Activated CD4-positive, alpha-beta T cell treated with anti-CD3 and anti-CD28 coated beads, Interleukin-2, amount 50 U/mL, for 48 hours (primary cell): ENCODE data around the gene SNAI3.
A peak's percentile ranks its signal among the peaks of the same experiment; 100 is the strongest.
"Not testable (repeated sequence)": the region's sequence is repeated elsewhere in the genome, so short reads cannot be mapped to it uniquely, and the experiment has no call there.

Experiments used
- DNase-seq, 2 experiments: peaks; one replicate each; pipeline ENCODE4 v3.0.0-alpha.2; 2020

The SNAI3 gene

GRCh38 chr16:88690341-88691128 is 4.2 kb upstream of the SNAI3 start:
- no peak for DNase-seq

GRCh38 chr16:88688013-88688778 is 1.9 kb upstream of the SNAI3 start:
- DNase-seq = no peak

GRCh38 chr16:88687676-88688012 is 1.3 kb upstream of the SNAI3 start:
- DNase-seq = no peak

DNA sequence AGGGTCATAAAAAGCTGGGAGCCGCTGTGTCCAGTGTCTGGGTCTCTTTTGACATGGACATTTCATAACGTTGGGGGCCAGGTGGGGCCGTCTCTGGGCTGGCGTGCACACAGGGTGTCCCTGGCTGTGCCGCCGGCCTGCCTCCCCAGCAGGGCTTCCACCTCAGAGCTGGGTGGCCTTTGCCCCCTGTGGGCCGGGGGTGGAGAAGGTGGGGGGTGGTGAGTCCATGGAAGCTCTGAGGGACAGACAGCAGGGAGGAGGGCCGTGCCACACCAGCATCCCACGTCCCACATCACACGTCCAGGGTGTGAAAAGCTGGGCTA is 908 bp upstream of the SNAI3 start:
- DNase-seq = no peak

- peak; percentile 48 for DNase-seq
Measured at GRCh38 chr16:88686062-88686438, 257 bp downstream of the SNAI3 start.

GRCh38 chr16:88685156-88686061 is 898 bp downstream of the SNAI3 start:
- peak; percentile 75 to 78 for DNase-seq

- DNase-seq = no peak
Measured at GRCh38 chr16:88684569-88685155, 1.6 kb downstream of the SNAI3 start.

DNA sequence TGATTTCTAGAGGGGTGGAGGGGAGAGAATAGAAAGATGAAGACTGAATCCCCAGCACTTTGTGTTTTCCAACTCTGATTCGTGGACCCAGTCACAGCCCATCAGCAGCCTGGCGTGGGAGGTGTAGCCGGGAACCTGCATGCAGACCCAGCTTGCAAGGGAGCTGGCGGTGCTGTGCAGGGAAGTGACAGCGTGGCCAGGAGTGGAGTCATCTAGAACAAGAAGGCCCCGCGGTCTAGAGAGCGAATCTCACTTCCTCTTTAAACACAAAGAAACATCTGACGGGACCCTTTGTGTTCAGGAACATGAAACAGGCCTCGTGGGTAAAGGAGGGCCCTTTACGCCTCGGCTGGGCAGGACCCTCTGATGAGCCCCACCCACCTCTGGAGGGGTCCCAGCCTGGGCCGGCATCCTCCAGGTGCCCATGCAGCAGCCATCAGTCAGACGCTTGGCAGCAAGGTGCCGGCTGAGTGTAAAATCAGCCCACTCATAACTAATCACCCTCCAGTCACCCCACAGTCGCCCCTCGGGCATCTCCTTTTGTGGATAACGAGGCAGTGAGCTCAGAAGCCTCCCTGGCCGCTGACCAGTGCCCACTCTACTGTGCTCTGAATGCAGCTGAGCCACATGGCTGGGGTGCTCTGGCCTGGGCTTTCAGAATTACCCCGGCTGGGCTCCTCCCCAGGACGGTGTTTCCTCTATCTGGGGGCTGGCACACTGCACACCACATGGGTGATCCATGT is 4.4 kb downstream of the SNAI3 start:
- peak; percentile 78 to 82 for DNase-seq

DNA sequence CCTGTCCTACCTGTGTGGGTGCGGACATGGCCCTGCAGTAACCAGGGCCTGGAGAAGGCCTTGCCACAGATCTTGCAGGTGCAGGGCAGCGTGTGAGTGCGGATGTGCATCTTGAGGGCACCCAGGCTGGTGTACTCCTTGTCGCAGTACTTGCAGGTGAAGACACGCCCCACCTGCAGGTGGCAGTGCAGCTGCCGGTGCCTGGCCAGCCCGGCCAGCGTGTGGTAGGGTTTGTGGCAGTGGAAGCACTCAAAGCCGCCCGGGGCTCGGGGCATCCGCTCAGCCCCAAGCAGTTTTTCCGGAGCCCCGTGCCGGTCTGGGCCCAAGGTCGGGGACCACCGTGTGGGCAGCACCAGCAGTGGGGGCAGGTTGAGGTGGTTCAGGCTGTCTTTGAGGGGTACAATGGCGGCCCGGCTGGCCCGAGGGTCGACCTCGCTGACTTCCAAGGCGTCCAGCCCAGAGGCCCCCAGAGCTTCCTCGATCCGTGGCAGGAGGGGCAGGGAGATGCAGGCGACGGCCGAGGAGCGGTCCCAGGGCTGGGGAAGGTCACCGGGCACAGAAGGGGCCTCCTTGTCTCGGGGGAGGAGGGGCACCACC is 5.1 kb downstream of the SNAI3 start:
- peak; percentile 61 to 63 for DNase-seq

DNA sequence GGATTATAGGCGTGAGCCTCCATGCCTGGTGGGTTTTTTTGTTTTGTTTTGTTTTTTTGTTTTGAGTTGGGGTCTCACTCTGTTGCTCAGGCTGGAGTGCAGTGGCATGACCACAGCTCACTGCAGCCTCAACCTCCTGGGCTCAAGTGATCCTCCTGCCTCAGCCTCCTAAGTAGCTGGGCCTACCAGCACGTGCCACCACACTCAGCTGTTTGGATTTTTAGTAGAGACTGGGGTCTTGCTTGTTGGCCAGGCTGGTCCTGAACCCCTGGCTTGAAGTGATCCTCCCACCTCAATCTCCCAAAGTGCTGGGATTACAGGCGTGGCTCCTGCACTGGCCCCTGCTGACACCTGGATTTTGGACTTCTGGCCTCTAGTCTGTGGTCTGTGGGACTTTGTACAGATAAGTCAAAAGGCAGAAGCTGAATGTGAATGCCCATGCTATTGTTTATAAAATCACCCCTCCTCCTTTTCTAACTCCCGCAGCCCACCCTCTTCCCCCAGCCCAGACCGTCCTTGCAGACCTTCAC is 5.7 kb downstream of the SNAI3 start:
- no peak for DNase-seq

GRCh38 chr16:88678224-88678979 is 7.9 kb downstream of the SNAI3 start:
- no peak for DNase-seq

DNA sequence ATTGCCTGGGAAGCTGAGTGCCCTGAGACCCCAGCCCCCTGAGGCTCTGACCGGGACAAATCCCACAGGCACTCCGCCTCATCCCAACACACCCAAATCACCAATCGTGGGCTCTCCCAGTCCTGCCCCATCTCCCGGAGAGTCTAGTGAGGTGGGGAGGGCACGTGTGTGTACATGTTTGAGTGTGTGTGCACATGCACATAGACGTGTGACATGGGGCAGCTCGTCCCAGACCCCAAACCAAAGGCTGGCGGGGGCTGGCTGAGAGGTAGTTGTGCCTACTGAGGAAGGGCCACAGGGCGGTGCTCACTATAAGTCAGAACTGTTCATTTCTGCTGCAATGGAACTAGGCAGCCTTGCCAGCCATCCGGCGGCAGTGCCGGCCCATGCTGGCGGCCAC is 8.6 kb downstream of the SNAI3 start:
- DNase-seq = no peak

DNA sequence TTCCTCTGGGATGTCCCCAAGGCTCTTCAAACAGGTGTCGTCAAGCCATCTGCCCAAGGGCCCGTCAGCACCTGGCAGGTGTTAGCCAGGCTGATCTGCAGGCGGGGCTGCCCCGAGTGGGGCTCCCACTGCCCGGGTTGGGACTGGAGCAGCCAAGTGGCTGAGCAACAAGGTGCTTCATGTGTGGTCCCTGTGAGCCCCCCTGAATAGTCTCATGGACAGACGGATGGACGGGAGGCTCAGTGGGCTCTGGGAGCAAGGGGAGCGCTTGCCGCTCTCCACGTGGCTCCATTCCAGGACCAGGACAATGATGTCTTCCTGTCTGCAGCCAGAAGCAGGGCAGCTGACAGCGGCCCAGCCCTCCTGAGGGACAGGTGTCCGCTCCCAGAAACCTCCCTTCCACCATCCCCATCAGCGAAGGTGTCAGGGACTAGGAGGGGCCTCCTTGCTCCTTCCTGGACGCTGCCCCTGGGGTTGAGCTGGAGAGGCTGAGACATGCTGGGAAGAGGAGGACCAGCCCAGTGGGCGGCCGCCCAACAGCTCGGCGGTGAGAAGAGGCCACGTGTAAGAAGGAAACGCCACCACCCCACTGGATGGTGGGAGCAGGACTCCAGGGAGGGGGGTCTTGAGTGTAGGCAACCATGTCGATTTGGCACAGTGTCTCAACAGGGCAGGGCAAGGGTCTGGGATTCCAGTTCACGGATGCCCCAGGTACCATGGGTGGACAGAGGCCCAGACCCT is 9.6 kb downstream of the SNAI3 start:
- no peak for DNase-seq

DNA sequence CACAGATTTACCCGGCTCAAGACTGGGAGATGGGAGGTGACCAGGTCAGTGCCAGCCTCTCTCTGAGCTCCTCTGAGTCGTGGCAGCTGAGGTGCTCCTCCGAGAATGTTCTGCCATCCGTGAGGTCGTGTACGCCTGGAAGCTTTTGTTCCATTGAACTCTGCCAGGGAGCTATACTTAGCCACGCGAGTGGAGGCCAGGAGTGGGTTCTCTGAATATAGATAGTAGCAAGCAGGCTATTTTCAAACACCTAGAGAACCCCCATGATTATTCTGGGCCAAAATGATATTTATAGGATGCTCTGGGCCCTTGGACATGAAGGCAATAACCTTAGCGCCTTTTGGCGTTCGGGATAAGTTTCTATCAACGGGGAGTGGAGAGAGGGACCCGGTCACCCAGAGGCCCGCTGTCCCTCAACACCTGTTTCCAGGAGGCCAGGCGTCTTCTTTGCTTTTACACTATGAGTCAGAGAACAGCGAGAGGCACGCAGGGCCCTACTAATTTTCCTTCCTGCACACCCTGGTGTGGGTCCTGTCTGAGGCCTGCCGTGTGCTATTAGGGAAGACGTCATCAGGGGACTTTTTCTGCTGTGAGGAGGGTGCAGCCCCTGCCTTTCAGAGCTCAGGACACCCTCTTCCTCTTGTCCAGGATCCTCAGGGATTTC is 12.5 kb downstream of the SNAI3 start:
- no peak for DNase-seq

DNA sequence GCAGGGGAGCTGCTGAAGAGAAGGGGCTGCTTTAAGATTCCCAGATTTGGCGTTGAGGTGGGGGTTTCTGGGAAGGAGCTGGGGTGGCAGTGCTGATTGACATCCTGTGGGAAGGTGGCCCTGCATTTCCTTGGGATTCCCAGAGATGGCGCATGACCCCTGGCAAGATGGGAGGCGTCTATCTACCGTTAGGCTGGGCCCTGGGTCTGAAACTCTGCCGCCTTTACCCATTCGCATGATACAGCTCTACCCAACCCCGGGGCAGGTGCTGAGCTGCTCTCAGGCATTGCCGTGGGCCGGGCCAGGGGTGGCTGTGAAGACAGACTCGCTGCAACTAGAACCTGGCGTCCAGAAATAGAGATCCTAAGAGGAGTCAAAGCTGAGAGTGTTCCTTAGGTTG is 13.5 kb downstream of the SNAI3 start:
- no peak for DNase-seq

DNA sequence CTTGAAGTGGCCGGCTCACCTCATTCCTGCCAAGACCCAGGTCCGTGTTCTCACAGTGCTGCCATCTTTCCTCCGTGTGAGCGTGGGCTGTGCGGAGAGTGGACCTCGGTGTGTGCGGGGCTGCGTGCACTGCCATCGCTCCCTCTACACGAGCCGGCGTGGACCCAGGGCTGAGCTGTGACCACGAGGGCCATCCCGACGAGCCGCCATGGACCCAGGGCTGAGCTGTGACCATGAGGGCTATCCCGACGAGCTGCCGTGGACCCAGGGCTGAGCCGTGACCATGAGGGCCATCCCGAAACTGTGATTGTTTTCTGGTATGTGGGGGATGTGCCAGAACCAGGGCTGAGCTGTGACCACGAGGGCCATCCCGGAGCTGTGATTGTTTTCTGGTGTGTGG is 14.5 kb downstream of the SNAI3 start:
- DNase-seq = no peak

DNA sequence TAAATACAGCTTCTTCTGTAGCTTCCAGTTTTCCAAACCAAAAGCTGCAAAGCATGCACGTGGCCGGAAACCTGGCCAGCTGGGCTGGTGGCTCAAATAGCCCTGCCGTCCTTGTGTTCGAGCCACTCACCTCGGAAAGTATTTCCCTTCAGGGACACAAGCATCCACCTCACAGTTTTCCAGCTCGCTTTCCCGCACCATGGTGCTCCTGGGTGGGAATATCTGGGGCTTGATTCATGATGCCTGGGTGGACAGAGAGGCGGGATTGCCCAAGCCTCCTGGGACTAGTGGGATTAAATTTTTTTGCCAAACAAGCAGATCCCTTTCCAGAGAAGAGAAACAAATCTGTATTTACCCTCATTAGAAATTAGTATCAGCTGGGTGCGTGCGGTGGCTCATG is 16.3 kb downstream of the SNAI3 start:
- DNase-seq = no peak

- DNase-seq = not testable (repeated sequence)
Measured at GRCh38 chr16:88669493-88669892, 16.8 kb downstream of the SNAI3 start.

- no peak for DNase-seq
Measured at GRCh38 chr16:88667461-88667860, 18.8 kb downstream of the SNAI3 start.

DNA sequence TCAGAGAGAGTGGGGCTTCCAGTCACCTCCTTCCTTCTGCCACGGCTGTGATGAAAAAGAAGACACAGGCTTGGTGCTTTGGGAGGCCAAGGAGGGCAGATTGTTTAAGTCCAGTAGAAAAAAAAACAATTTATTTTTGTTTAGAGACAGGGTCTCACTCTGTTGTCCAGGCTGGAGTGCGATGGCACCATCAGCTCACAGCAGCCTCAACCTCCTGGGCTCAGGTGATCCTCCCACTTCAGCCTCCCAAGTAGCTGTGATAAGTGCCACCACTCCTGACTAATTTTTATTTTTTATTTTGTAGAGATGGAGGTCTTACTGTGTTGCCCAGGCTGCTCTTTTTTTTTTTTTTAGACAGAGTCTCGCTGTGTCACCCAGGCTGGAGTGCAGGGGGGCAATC is 20.7 kb downstream of the SNAI3 start:
- DNase-seq = no peak
